OCI-LY1 (cell line): ENCODE measurements around the gene RAP1B.

Experiments
- EZH2 ChIP-seq: fragments of 200-600 bp; sonication (generic), shearing (Covaris generic); IDR thresholded peaks from 2 replicates; pipeline ENCODE4 v1.8.0; 2017; ENCODE audit warnings: borderline replicate concordance, mixed run types, mild to moderate bottlenecking, antibody characterized with exemption, low read length, moderate library complexity, mixed read lengths
- TF ChIP-seq, protein P1 (sequence below): fragments of 200-600 bp; sonication (generic), shearing (Covaris generic); IDR thresholded peaks from 2 replicates; pipeline ENCODE4 v1.5.1; 2017; ENCODE audit warnings: mild to moderate bottlenecking, antibody characterized with exemption, low read length, moderate library complexity, mixed read lengths

DNA sequence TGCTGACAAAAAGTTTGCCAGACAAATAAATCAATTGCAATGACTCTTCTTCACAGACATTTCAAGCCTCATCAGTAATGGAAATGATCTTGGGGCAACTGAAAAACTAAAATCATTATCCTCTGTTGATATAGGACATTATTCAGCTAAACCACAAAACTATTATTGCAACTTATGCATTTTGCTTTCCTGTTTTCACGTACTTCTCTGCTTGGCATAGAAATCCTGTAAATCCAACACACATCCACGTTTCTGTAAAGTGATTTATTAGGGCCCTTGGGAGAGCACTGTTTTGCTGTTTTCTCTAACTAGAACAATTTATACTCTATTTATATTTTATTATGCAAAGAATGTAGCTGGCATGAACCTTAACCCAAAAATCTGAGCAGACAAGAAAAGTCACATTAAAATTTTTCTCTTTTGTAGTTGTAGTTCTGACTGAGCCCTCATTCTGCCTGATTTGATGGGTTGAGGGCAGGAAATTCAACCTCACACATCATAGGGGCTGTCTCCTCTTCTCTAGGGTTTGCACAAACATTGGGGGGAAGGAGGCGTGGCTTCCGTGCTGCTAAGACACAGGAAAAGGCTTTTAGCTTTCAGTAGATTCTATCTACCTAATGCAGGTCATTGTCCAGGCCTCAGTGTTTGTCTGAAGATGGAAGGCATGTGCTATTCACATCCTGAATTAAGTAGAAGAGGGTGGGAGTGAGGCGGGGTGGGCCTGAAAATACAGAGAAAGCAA is 64.6 kb downstream of the RAP1B start:
- TF ChIP-seq, protein P1, sequence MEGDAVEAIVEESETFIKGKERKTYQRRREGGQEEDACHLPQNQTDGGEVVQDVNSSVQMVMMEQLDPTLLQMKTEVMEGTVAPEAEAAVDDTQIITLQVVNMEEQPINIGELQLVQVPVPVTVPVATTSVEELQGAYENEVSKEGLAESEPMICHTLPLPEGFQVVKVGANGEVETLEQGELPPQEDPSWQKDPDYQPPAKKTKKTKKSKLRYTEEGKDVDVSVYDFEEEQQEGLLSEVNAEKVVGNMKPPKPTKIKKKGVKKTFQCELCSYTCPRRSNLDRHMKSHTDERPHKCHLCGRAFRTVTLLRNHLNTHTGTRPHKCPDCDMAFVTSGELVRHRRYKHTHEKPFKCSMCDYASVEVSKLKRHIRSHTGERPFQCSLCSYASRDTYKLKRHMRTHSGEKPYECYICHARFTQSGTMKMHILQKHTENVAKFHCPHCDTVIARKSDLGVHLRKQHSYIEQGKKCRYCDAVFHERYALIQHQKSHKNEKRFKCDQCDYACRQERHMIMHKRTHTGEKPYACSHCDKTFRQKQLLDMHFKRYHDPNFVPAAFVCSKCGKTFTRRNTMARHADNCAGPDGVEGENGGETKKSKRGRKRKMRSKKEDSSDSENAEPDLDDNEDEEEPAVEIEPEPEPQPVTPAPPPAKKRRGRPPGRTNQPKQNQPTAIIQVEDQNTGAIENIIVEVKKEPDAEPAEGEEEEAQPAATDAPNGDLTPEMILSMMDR: no peak
- TF ChIP-seq EZH2: no peak
